HTR-8/SVneo (cell line): ENCODE measurements around the gene EED.

Source experiments
- DNase-seq: peaks from one replicate; pipeline ENCODE4 v3.0.0; 2011; ENCODE audit warnings: low spot score, mixed read lengths; ENCODE audit not compliant: insufficient read length
- FAIRE-seq: peaks from 2 replicates; lab custom pipeline; 2011; peaks lifted over from hg19 to GRCh38; lab: Jason Lieb, UNC

The EED gene

GRCh38 chr11:86244522-86245368, at the start of gene EED:
Gene EED, plus strand, starts transcription at chr11:86244753. Its CDS starts 477 bp downstream, at chr11:86245230.
- DNase-seq, result peak; percentile 89
- FAIRE-seq, result peak; percentile 88

DNA sequence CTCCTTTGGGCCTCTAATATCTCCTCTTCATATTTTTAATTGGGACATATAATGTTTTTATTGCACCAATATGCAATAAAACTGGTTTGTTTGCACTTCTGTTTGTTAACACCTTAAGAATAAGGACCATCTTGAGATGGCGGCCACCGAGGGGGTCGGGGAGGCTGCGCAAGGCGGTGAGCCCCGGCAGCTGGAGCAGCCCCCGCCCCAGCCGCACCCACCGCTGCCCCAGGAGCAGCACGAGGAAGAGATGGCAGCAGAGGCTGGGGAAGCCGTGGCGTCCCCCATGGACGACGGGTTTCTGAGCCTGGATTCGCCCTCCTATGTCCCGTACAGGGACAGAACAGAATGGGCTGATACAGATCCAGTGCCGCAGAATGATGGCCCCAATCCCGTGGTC, 49.6 kb upstream of the EED start:
- DNase-seq, result no peak

DNA sequence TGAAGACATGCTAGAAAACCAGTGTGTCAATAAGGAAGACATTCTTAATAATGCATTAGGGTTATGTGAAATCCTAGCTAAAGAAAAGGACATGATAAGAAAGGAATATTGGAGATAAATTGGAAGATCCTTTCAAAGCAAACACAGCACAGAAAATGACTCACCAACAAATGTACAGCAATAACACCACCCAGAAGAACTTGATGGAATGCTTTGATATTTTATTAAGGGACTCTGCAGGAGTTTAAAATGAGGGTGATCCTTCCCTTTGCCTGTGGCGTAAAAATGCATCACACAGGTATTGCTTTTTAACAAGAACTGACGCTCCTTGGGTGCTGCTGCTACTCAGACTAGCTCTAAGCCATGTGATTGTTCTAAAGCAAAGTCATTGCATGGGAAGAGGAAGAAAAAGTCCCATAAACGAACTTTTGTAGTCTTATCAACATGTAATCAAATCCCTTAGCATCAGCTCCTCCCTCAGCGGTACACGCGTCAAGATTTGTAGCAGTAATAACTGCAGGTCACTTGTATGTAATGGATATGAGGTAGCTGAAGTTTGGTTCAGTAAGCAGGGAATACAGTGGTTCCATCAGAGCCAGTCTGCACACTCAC, 48.4 kb upstream of the EED start:
- DNase-seq (no peak), FAIRE-seq (no peak)

More for the DNA sequence above, 49.6 kb upstream of the EED start:
- no peak for FAIRE-seq

DNA sequence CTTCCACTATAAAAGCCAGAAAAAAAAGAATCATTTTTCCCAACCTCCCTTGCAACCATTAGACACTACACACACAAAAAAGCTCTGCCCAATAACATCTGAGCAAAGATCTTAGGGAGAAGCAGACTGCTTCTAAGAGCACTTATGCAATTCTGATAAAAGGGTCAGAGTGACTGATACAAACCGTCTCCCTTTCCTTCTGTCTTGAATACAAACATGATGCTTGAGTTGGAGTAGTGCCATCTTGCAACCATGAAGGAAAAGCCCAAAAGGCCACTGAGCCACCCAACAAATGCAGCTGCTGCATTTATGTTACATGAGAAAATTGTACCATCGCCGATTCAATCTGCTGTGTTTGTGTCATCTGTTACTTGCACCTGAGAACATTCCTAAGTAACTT, 47.6 kb upstream of the EED start:
- no peak for FAIRE-seq
- DNase-seq, result no peak

DNA sequence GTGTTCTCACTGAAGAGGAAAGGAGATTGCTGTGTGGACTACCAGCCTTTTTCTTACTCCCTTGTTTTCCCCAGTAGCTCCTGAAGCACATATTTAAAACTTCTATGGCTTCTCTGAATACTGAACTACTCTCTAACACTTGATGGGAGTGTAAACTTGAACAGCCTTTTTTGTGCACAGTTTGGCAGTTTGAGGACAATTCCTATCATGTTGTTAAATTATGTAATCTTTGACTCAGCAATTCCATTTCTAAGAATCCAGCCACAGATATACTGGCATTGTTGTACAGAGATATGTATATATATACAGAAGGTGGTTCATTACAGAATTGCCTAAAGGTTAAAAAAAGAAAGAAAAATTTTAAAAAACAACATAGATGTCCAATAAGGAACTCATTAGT, 47.1 kb upstream of the EED start:
- no peak for FAIRE-seq
- DNase-seq, result no peak

DNA sequence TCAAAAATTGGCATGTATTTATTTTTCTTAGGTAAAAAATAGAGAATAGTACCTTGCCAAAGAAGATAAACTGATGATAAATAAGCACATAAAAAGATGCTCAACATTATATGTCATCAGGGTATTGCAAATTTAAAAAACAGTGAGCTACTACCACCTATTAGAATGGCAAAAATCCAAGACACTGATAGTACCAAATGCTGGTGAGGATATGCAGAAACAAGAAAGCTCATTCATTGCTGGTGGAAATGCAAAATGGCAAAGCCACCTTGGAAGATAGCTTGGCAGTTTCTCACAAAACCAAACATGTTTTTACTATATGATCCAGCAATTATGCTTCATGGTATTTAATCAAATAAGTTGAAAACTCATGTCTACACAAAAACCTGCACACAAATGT, 46.4 kb upstream of the EED start:
- FAIRE-seq (no peak), DNase-seq (no peak)

DNA sequence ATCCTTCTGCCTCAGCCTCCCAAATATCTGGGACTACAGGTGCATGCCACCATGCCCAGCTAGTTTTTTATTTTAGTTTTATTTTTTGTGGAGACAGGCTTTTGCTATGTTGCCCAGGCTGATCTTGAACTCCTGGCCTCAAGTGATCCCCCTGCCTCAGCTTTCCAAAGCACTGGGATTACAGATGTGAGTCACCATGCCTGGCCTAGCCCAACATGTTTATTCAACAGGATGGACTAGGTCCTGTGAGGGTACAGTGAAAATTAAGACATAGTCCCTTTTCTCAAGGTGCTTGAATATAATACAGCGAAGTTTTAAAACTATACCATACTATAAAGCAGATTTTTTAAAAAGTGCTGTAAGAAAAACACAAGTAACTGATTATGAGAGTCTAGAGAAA, 45.2 kb upstream of the EED start:
- FAIRE-seq (no peak), DNase-seq (no peak)

DNA sequence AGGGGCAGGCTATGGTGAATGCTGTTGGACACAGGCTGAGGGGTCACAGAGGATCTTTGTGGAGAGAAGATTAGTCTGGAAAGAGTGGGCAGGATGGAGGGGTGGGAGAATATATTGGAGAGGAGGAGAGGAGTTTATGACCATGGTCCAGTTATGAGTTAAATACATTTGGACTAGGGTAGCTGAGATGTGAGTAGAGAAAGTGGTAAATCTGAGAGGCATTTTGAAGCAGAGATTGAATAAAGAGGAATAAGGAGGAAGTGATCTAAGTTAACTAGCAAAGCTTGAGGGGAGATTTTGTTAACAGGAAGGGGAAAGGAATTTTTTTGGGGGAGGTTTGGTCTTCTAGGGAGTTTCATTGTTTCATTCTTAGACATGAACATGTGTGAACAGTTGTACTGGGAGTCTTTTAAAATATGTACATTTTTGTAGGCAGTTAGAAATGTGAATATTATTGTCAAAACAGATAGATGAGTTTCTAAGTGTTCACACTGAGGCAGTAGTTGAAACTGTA, 43.1 kb upstream of the EED start:
- FAIRE-seq (no peak), DNase-seq (no peak)

- no peak for DNase-seq
- FAIRE-seq, result no peak
Measured at GRCh38 chr11:86202013-86202336, 42.6 kb upstream of the EED start.

- FAIRE-seq (no peak), DNase-seq (no peak)
Measured at GRCh38 chr11:86204356-86204755, 40.2 kb upstream of the EED start.

- no peak for FAIRE-seq
- no peak for DNase-seq
Measured at GRCh38 chr11:86205421-86206336, 38.9 kb upstream of the EED start.

DNA sequence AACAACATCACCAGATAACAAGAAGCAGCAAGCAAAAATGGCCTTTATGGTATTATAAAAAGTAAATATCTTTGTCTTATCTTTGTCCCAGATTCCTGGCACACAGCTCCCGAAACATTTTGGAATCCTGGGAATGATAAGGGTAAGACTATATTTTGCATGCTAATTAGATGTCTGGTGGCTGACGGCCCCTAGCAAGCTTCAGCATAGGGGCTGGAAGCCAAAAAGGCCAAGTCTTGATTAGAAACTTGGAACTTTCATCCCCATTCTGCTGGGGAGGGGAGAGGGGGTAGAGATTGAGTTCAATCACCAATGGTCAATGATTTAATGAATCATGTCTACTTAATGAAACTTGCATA, 38.2 kb upstream of the EED start:
- FAIRE-seq (no peak), DNase-seq (no peak)

DNA sequence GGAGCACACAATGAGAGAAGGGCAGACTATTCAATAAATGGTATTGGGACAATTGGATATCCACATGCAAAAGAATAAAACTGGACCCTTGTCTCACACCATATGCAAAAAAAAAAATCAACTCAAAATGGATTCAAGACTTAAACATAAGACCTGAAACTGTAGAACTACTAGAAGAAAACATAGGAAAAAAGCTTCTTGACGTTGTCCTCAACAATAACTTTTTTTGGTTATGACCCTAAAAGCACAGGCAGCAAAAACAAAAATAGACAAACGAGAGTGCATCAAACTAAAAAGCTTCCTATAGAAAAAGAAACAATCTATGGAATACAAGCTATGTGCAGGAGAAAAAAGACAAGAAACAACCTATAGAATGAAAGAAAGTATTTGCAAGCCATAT, 37.1 kb upstream of the EED start:
- DNase-seq, result no peak
- no peak for FAIRE-seq

DNA sequence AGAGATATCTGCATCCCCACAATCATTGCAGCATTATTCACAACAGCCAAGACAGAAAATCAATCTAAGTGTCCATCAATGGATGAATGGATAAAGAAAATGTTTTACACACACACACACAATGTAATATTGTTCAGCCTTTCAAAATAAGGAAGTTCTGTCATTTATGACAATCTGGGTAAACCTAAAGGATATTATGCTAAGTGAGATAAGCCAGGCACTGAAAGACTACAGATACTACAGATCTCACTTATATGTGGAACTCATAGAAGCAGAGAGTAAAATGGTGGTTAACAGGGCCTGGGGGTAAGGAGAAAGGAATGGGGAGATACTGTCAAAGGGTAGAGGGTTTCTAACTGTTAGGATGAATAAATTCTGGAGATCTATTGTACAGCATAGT, 36.0 kb upstream of the EED start:
- no peak for DNase-seq
- FAIRE-seq, result no peak

- DNase-seq, result no peak
- FAIRE-seq, result no peak
Measured at GRCh38 chr11:86209806-86210657, 34.5 kb upstream of the EED start.

- DNase-seq (no peak), FAIRE-seq (no peak)
Measured at GRCh38 chr11:86210898-86211297, 33.7 kb upstream of the EED start.

- no peak for DNase-seq
- no peak for FAIRE-seq
Measured at GRCh38 chr11:86211619-86212018, 32.9 kb upstream of the EED start.

GRCh38 chr11:86212019-86212611, 32.4 kb upstream of the EED start:
- DNase-seq, result no peak
- no peak for FAIRE-seq

- DNase-seq, result no peak
- FAIRE-seq, result no peak
Measured at GRCh38 chr11:86214710-86215109, 29.8 kb upstream of the EED start.
